Measurements from ENCODE around the gene ZNF276.
A peak's percentile ranks its signal among the peaks of the same experiment; 100 is the strongest.

ZNF276 gene

GRCh38 chr16:89709716-89710432 lies 11.5 kb upstream of the ZNF276 start:
- no peak for DNase-seq (ENCODE audit: extremely low read depth, low read depth)
- H3K4me3 ChIP-seq (replicated peaks; ENCODE audit: low read depth, low read length), result no peak overlapping the region
- TF ChIP-seq CTCF (IDR thresholded peaks at IDR 0.05; ENCODE audit: low read depth, low read length, missing control alignments), result no peak

- no peak overlapping the region for H3K4me3 ChIP-seq (replicated peaks; ENCODE audit: low read depth, low read length)
- no peak for DNase-seq (ENCODE audit: extremely low read depth, low read depth)
- no peak for TF ChIP-seq CTCF (IDR thresholded peaks at IDR 0.05; ENCODE audit: low read depth, low read length, missing control alignments)
These were observed 10.4 kb upstream of the ZNF276 start for GRCh38 chr16:89710709-89711564.

DNA sequence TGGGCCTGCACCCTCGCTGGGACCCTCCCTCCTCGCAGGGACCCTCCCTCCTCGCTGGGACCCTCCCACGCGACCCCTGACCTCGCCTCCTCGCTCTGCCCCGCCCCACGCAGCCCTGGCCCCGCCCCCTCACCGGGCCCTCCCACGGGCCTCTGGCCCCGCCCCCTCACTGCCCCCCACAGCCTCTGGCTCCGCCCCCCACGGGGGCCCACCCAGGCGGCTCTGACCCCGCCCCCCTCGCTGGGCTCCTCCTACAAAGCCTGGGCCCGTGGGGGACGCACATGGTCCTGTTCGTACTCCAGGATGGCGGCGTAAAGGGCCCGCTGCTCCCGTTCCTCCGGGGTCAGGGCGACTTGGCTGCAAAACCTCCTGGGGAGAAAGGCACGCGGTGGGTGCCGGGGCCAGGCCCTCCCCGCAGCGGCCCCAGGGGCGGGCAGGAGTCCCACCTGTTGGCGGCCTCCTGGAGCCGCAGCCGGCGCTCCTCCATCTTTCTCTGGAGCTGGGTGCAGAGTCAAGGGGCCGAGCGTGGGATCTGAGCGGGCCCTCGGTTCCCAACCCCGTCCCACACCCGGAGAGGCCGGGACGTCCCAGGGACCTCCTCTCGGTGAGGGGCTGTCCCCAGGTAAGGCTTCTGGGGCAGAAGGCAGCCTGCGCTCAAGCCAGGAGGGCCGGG lies 9.6 kb upstream of the ZNF276 start:
- TF ChIP-seq CTCF (IDR thresholded peaks at IDR 0.05; ENCODE audit: low read depth, low read length, missing control alignments), result no peak
- DNase-seq (ENCODE audit: extremely low read depth, low read depth), result no peak
- peak overlapping the region; percentile 93 for H3K4me3 ChIP-seq (replicated peaks; ENCODE audit: low read depth, low read length)

- peak overlapping the region; percentile 93 for H3K4me3 ChIP-seq (replicated peaks; ENCODE audit: low read depth, low read length)
- no peak for DNase-seq (ENCODE audit: extremely low read depth, low read depth)
- TF ChIP-seq CTCF (IDR thresholded peaks at IDR 0.05; ENCODE audit: low read depth, low read length, missing control alignments), result no peak
These were observed 9.0 kb upstream of the ZNF276 start for GRCh38 chr16:89712274-89712781.

GRCh38 chr16:89716493-89716892 lies 4.8 kb upstream of the ZNF276 start:
- DNase-seq (ENCODE audit: extremely low read depth, low read depth), result no peak
- no peak overlapping the region for H3K4me3 ChIP-seq (replicated peaks; ENCODE audit: low read depth, low read length)
- TF ChIP-seq CTCF (IDR thresholded peaks at IDR 0.05; ENCODE audit: low read depth, low read length, missing control alignments), result no peak

- no peak for TF ChIP-seq CTCF (IDR thresholded peaks at IDR 0.05; ENCODE audit: low read depth, low read length, missing control alignments)
- no peak for DNase-seq (ENCODE audit: extremely low read depth, low read depth)
- H3K4me3 ChIP-seq (replicated peaks; ENCODE audit: low read depth, low read length), result no peak overlapping the region
These were observed 4.2 kb upstream of the ZNF276 start for GRCh38 chr16:89716916-89717687.
